ENCODE results near the gene HEY2.

- TF ChIP-seq CTCF (conservative IDR thresholded peaks at IDR 0.05; ENCODE audit: low read depth, low read length) (no peak), EZH2 (IDR thresholded peaks at IDR 0.05; ENCODE audit: low read length, unreplicated experiment) (no peak), EZH2phosphoT487 (IDR thresholded peaks at IDR 0.05; ENCODE audit: borderline replicate concordance, low read length) (no peak)
These were observed 16.5 kb downstream of the HEY2 start for GRCh38 chr6:125765944-125766343.

Measured in PC-3 (cell line).